Measurements from ENCODE around the gene P3R3URF. TPM values are rescaled to one million over a fixed set of nuclear protein-coding genes. Genes with fewer than 3 reads are reported as not detected.
"Not testable (repeated sequence)": the region's sequence is repeated elsewhere in the genome, so short reads cannot be mapped to it uniquely, and the experiment has no call there.

Gene P3R3URF
- not detected in 2 replicates for total RNA-seq (2014; rRNA removed; shearing (Covaris generic))

- DNase-seq (ENCODE audit: low read depth) = no peak
Observed at GRCh38 chr1:46176211-46176865, at the start of gene P3R3URF. Gene P3R3URF (minus strand): TSS chr1:46176488. CDS start chr1:46176471, 17 bp downstream.

- no peak for DNase-seq (ENCODE audit: low read depth)
Observed at GRCh38 chr1:46224966-46225365, 48.7 kb upstream of the P3R3URF start.

GRCh38 chr1:46223472-46223943, 47.2 kb upstream of the P3R3URF start:
- DNase-seq (ENCODE audit: low read depth) = peak; percentile 85

- not testable (repeated sequence) for DNase-seq (ENCODE audit: low read depth)
Observed at GRCh38 chr1:46223055-46223454, 46.8 kb upstream of the P3R3URF start.

- DNase-seq (ENCODE audit: low read depth) = peak; percentile 38
Observed at GRCh38 chr1:46221749-46222148, 45.5 kb upstream of the P3R3URF start.

GRCh38 chr1:46220808-46221207, 44.5 kb upstream of the P3R3URF start:
- no peak for DNase-seq (ENCODE audit: low read depth)

- DNase-seq (ENCODE audit: low read depth) = peak; percentile 38
Observed at GRCh38 chr1:46219551-46220520, 43.5 kb upstream of the P3R3URF start.

- DNase-seq (ENCODE audit: low read depth) = no peak
Observed at GRCh38 chr1:46218443-46218842, 42.2 kb upstream of the P3R3URF start.

- no peak for DNase-seq (ENCODE audit: low read depth)
Observed at GRCh38 chr1:46215504-46215903, 39.2 kb upstream of the P3R3URF start.

GRCh38 chr1:46211051-46211450, 34.8 kb upstream of the P3R3URF start:
- no peak for DNase-seq (ENCODE audit: low read depth)

GRCh38 chr1:46210561-46210960, 34.3 kb upstream of the P3R3URF start:
- no peak for DNase-seq (ENCODE audit: low read depth)

GRCh38 chr1:46206399-46206798, 30.1 kb upstream of the P3R3URF start:
- DNase-seq (ENCODE audit: low read depth) = no peak

GRCh38 chr1:46205791-46206190, 29.5 kb upstream of the P3R3URF start:
- no peak for DNase-seq (ENCODE audit: low read depth)

GRCh38 chr1:46205141-46205540, 28.9 kb upstream of the P3R3URF start:
- no peak for DNase-seq (ENCODE audit: low read depth)

- DNase-seq (ENCODE audit: low read depth) = no peak
Observed at GRCh38 chr1:46204406-46204742, 28.1 kb upstream of the P3R3URF start.

GRCh38 chr1:46203738-46204405, 27.6 kb upstream of the P3R3URF start:
- DNase-seq (ENCODE audit: low read depth) = peak; percentile 15

GRCh38 chr1:46199233-46199749, 23.0 kb upstream of the P3R3URF start:
- DNase-seq (ENCODE audit: low read depth) = no peak

GRCh38 chr1:46197964-46198811, 21.9 kb upstream of the P3R3URF start, which contains the start of gene POMGNT1:
Gene POMGNT1 (minus strand): TSS chr1:46198434. CDS start chr1:46197821, 613 bp downstream.
- DNase-seq (ENCODE audit: low read depth) = peak; percentile 70

GRCh38 chr1:46197560-46197963, 21.3 kb upstream of the P3R3URF start:
- DNase-seq (ENCODE audit: low read depth) = no peak

GRCh38 chr1:46196609-46197008, 20.3 kb upstream of the P3R3URF start:
- DNase-seq (ENCODE audit: low read depth) = no peak

- no peak for DNase-seq (ENCODE audit: low read depth)
Observed at GRCh38 chr1:46194641-46195193, 18.4 kb upstream of the P3R3URF start.
